Upper lobe of left lung (tissue), 4 donors: ENCODE results near the gene GPR158.

Source experiments
- EP300 ChIP-seq, 4 donors: sonication (generic); formaldehyde crosslinking; IDR thresholded peaks; one replicate each; pipeline ENCODE4 v1.5.1; 2017; ENCODE audit warnings: antibody characterized with exemption in 4 of 4, control low read depth in 2 of 4
- POLR2A ChIP-seq, 4 donors: fragments of 450-650 bp; IDR thresholded peaks; one replicate each; pipeline ENCODE4 v1.5.1; 2016 to 2017; ENCODE audit warnings: antibody characterized with exemption in 4 of 4, mild to moderate bottlenecking in 2 of 4
- POLR2AphosphoS5 ChIP-seq, 2 donors: sonication (generic); formaldehyde crosslinking; IDR thresholded peaks; one replicate each; pipeline ENCODE4 v1.5.1; 2017; ENCODE audit warnings: antibody characterized with exemption in 2 of 2
- TF ChIP-seq, protein P1 (sequence below), 6 experiments: fragments of 450-650 bp in 4 of 6; fragments of 200-600 bp in 2 of 6; sonication (generic) in 2 of 6; IDR thresholded peaks; one replicate each; pipeline ENCODE4 v1.5.1; 2016 to 2019; ENCODE audit warnings: antibody characterized with exemption in 6 of 6

- TF ChIP-seq, protein P1, sequence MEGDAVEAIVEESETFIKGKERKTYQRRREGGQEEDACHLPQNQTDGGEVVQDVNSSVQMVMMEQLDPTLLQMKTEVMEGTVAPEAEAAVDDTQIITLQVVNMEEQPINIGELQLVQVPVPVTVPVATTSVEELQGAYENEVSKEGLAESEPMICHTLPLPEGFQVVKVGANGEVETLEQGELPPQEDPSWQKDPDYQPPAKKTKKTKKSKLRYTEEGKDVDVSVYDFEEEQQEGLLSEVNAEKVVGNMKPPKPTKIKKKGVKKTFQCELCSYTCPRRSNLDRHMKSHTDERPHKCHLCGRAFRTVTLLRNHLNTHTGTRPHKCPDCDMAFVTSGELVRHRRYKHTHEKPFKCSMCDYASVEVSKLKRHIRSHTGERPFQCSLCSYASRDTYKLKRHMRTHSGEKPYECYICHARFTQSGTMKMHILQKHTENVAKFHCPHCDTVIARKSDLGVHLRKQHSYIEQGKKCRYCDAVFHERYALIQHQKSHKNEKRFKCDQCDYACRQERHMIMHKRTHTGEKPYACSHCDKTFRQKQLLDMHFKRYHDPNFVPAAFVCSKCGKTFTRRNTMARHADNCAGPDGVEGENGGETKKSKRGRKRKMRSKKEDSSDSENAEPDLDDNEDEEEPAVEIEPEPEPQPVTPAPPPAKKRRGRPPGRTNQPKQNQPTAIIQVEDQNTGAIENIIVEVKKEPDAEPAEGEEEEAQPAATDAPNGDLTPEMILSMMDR (IDR thresholded peaks at IDR 0.05): no peak
- TF ChIP-seq POLR2AphosphoS5 (IDR thresholded peaks at IDR 0.05): no peak
- no peak for TF ChIP-seq POLR2A (IDR thresholded peaks at IDR 0.05)
- no peak for TF ChIP-seq EP300 (IDR thresholded peaks at IDR 0.05)
These were observed 174.7 kb downstream of the GPR158 start for GRCh38 chr10:25349520-25349919.
